Activated T-helper 1 cell treated with anti-CD3 and anti-CD28 coated beads, Interleukin-12 subunit alpha, Interleukin-12 subunit beta, Interleukin-2, Interleukin-4 antibody, amounts not matched to agents 30 ng/mL and 10 ng/mL and 1 ng/mL, durations not matched to agents 14 hours and 24 hours and 36 hours (primary cell): Measurements from ENCODE around the gene KRTAP3-2. TPM values are rescaled to one million over a fixed set of nuclear protein-coding genes. Genes with fewer than 3 reads are reported as not detected.

Experiments
- DNase-seq: peaks from one replicate; pipeline ENCODE4 v3.0.0; 2021; ENCODE audit warnings: low spot score
- H3K27ac Mint-ChIP-seq: one replicate; pipeline ENCODE4 v1.8.0; 2021; ENCODE audit warnings: mild to moderate bottlenecking, mixed read lengths
- H3K27me3 Mint-ChIP-seq: one replicate; pipeline ENCODE4 v1.8.0; 2022; ENCODE audit warnings: mild to moderate bottlenecking, moderate library complexity, mixed read lengths; ENCODE audit not compliant: insufficient read depth
- H3K36me3 Mint-ChIP-seq: one replicate; pipeline ENCODE4 v1.8.0; 2021; ENCODE audit warnings: low read depth, mixed read lengths
- H3K4me1 Mint-ChIP-seq: one replicate; pipeline ENCODE4 v1.8.0; 2021; ENCODE audit warnings: low read depth, mixed read lengths
- H3K4me3 Mint-ChIP-seq: one replicate; pipeline ENCODE4 v1.8.0; 2021; ENCODE audit warnings: mild to moderate bottlenecking, moderate library complexity, mixed read lengths
- H3K9me3 Mint-ChIP-seq: one replicate; pipeline ENCODE4 v1.8.0; 2021; ENCODE audit warnings: mixed read lengths
- intact Hi-C: fragments of 100-400 bp; cut with micrococcal nuclease; formaldehyde crosslinking; loops from one replicate; pipeline ENCODE4 v1.15.1; 2024
- total RNA-seq: library from RNA; stranded (reverse); gene quantifications from 2 replicates; pipeline ENCODE4 v1.2.3, GENCODE V29; 2022

Gene KRTAP3-2
- total RNA-seq, 1 donor from 2014 or later, result not detected

GRCh38 chr17:40975516-40975915 is 24.2 kb downstream of the KRTAP3-2 start:
- no peak for DNase-seq
- H3K4me1 Mint-ChIP-seq, result no peaks in the 10 kb centered on the region
- H3K27ac Mint-ChIP-seq, result no peak overlapping the region
- intact Hi-C loops, result no loop called here
- peaks cover 7% of the 10 kb centered on the region for H3K27me3 Mint-ChIP-seq
- no peaks in the 10 kb centered on the region for H3K36me3 Mint-ChIP-seq
- H3K4me3 Mint-ChIP-seq, result no peak overlapping the region
- no peaks in the 10 kb centered on the region for H3K9me3 Mint-ChIP-seq

GRCh38 chr17:40974366-40974765 is 25.3 kb downstream of the KRTAP3-2 start:
- no peak overlapping the region for H3K4me3 Mint-ChIP-seq
- intact Hi-C loops, result no loop called here
- peaks cover 10% of the 10 kb centered on the region for H3K27me3 Mint-ChIP-seq
- no peaks in the 10 kb centered on the region for H3K36me3 Mint-ChIP-seq
- H3K9me3 Mint-ChIP-seq, result no peaks in the 10 kb centered on the region
- no peak for DNase-seq
- H3K27ac Mint-ChIP-seq, result no peak overlapping the region
- no peaks in the 10 kb centered on the region for H3K4me1 Mint-ChIP-seq

GRCh38 chr17:40967582-40967981 is 32.1 kb downstream of the KRTAP3-2 start:
- peaks cover 11% of the 10 kb centered on the region for H3K27me3 Mint-ChIP-seq
- intact Hi-C loops, result no loop called here
- DNase-seq, result no peak
- H3K4me1 Mint-ChIP-seq, result no peaks in the 10 kb centered on the region
- no peak overlapping the region for H3K27ac Mint-ChIP-seq
- H3K4me3 Mint-ChIP-seq, result no peak overlapping the region
- H3K36me3 Mint-ChIP-seq, result no peaks in the 10 kb centered on the region
- peaks cover 5% of the 10 kb centered on the region for H3K9me3 Mint-ChIP-seq

GRCh38 chr17:40966848-40967247 is 32.9 kb downstream of the KRTAP3-2 start, which contains the start of gene KRT39:
Gene KRT39 (minus strand): TSS chr17:40966948. CDS start chr17:40966856, 92 bp downstream.
- Mint-ChIP-seq H3K4me3 (no peak within 1 kb of the TSS), H3K27ac (no peak within 1 kb of the TSS), H3K36me3 (no peaks in the 10 kb centered on the region), H3K4me1 (no peaks in the 10 kb centered on the region), H3K27me3 (peaks cover 11% of the 10 kb centered on the region), H3K9me3 (peaks cover 5% of the 10 kb centered on the region)
- intact Hi-C loops, result no loop called here
- no peak for DNase-seq

- H3K4me3 Mint-ChIP-seq, result no peak overlapping the region
- H3K9me3 Mint-ChIP-seq, result peaks cover 5% of the 10 kb centered on the region
- no peaks in the 10 kb centered on the region for H3K36me3 Mint-ChIP-seq
- H3K4me1 Mint-ChIP-seq, result peaks cover 6% of the 10 kb centered on the region
- no peak overlapping the region for H3K27ac Mint-ChIP-seq
- DNase-seq, result no peak
- intact Hi-C loops, result no loop called here
- H3K27me3 Mint-ChIP-seq, result peaks cover 10% of the 10 kb centered on the region
These were observed 35.9 kb downstream of the KRTAP3-2 start for GRCh38 chr17:40963838-40964237.

GRCh38 chr17:40962059-40962561 is 37.6 kb downstream of the KRTAP3-2 start:
- Mint-ChIP-seq H3K27me3 (peaks cover 11% of the 10 kb centered on the region), H3K27ac (no peak overlapping the region), H3K9me3 (peaks cover 5% of the 10 kb centered on the region), H3K4me3 (no peak overlapping the region), H3K36me3 (no peaks in the 10 kb centered on the region), H3K4me1 (peaks cover 6% of the 10 kb centered on the region)
- intact Hi-C loops, result no loop called here
- no peak for DNase-seq

- peaks cover 6% of the 10 kb centered on the region for H3K4me1 Mint-ChIP-seq
- H3K9me3 Mint-ChIP-seq, result peaks cover 5% of the 10 kb centered on the region
- no peaks in the 10 kb centered on the region for H3K36me3 Mint-ChIP-seq
- no peak overlapping the region for H3K4me3 Mint-ChIP-seq
- no peak overlapping the region for H3K27ac Mint-ChIP-seq
- peaks cover 16% of the 10 kb centered on the region for H3K27me3 Mint-ChIP-seq
- DNase-seq, result no peak
- intact Hi-C loops, result no loop called here
These were observed 38.1 kb downstream of the KRTAP3-2 start for GRCh38 chr17:40961591-40961990.

- H3K27ac Mint-ChIP-seq, result no peak overlapping the region
- intact Hi-C loops, result no loop called here
- peaks cover 6% of the 10 kb centered on the region for H3K4me1 Mint-ChIP-seq
- no peak overlapping the region for H3K4me3 Mint-ChIP-seq
- H3K27me3 Mint-ChIP-seq, result peaks cover 13% of the 10 kb centered on the region
- no peaks in the 10 kb centered on the region for H3K9me3 Mint-ChIP-seq
- DNase-seq, result no peak
- no peaks in the 10 kb centered on the region for H3K36me3 Mint-ChIP-seq
These were observed 39.6 kb downstream of the KRTAP3-2 start for GRCh38 chr17:40960144-40960543.

GRCh38 chr17:40958086-40958953 is 41.4 kb downstream of the KRTAP3-2 start:
- DNase-seq, result no peak
- peaks cover 15% of the 10 kb centered on the region for H3K27me3 Mint-ChIP-seq
- H3K9me3 Mint-ChIP-seq, result no peaks in the 10 kb centered on the region
- intact Hi-C loops, result no loop called here
- no peak overlapping the region for H3K4me3 Mint-ChIP-seq
- no peak overlapping the region for H3K27ac Mint-ChIP-seq
- H3K4me1 Mint-ChIP-seq, result peaks cover 6% of the 10 kb centered on the region
- no peaks in the 10 kb centered on the region for H3K36me3 Mint-ChIP-seq

- Mint-ChIP-seq H3K9me3 (no peaks in the 10 kb centered on the region), H3K36me3 (no peaks in the 10 kb centered on the region), H3K4me1 (peaks cover 6% of the 10 kb centered on the region), H3K4me3 (no peak overlapping the region), H3K27me3 (peaks cover 19% of the 10 kb centered on the region), H3K27ac (no peak overlapping the region)
- intact Hi-C loops, result no loop called here
- DNase-seq, result no peak
These were observed 43.1 kb downstream of the KRTAP3-2 start for GRCh38 chr17:40956401-40957254.

GRCh38 chr17:40953881-40954280 is 45.8 kb downstream of the KRTAP3-2 start:
- Mint-ChIP-seq H3K4me3 (no peak overlapping the region), H3K9me3 (no peaks in the 10 kb centered on the region), H3K4me1 (no peaks in the 10 kb centered on the region), H3K27ac (no peak overlapping the region), H3K27me3 (peaks cover 19% of the 10 kb centered on the region), H3K36me3 (no peaks in the 10 kb centered on the region)
- intact Hi-C loops, result no loop called here
- DNase-seq, result no peak

GRCh38 chr17:40952661-40953060 is 47.0 kb downstream of the KRTAP3-2 start:
- H3K9me3 Mint-ChIP-seq, result no peaks in the 10 kb centered on the region
- no peaks in the 10 kb centered on the region for H3K4me1 Mint-ChIP-seq
- no peak overlapping the region for H3K27ac Mint-ChIP-seq
- no peak overlapping the region for H3K4me3 Mint-ChIP-seq
- H3K27me3 Mint-ChIP-seq, result peaks cover 18% of the 10 kb centered on the region
- intact Hi-C loops, result no loop called here
- no peak for DNase-seq
- no peaks in the 10 kb centered on the region for H3K36me3 Mint-ChIP-seq

GRCh38 chr17:40952154-40952553 is 47.6 kb downstream of the KRTAP3-2 start:
- DNase-seq, result no peak

More at GRCh38 chr17:40952154-40952553, 47.6 kb downstream of the KRTAP3-2 start:
- Mint-ChIP-seq H3K36me3 (no peaks in the 10 kb centered on the region), H3K4me3 (no peak overlapping the region), H3K27me3 (peaks cover 21% of the 10 kb centered on the region), H3K9me3 (no peaks in the 10 kb centered on the region), H3K27ac (no peak overlapping the region), H3K4me1 (no peaks in the 10 kb centered on the region)
- intact Hi-C loops, result no loop called here
